HK-2 (cell line): ENCODE data around the gene TRPC4.
"Not testable (repeated sequence)": the region's sequence is repeated elsewhere in the genome, so short reads cannot be mapped to it uniquely, and the experiment has no call there.

ENCODE experiments used
- DNase-seq: peaks from one replicate; pipeline ENCODE4 v3.0.0-alpha.2; 2018; ENCODE audit not compliant: unreplicated experiment

TRPC4 gene

GRCh38 chr13:37601648-37602440, 267.7 kb downstream of the TRPC4 start:
- DNase-seq = no peak

GRCh38 chr13:37599519-37599918, 270.1 kb downstream of the TRPC4 start:
- no peak for DNase-seq

- no peak for DNase-seq
Observed at GRCh38 chr13:37598597-37598996, 271.0 kb downstream of the TRPC4 start, which contains the start of gene POSTN. TSS of gene POSTN (minus strand) at chr13:37598768. CDS start at chr13:37598726, 42 bp downstream.

- DNase-seq = no peak
Observed at GRCh38 chr13:37597477-37598025, 272.0 kb downstream of the TRPC4 start.

- no peak for DNase-seq
Observed at GRCh38 chr13:37596805-37597204, 272.8 kb downstream of the TRPC4 start.

- DNase-seq = no peak
Observed at GRCh38 chr13:37595162-37595561, 274.4 kb downstream of the TRPC4 start.

- no peak for DNase-seq
Observed at GRCh38 chr13:37594550-37594949, 275.0 kb downstream of the TRPC4 start.

- DNase-seq = not testable (repeated sequence)
Observed at GRCh38 chr13:37589381-37589780, 280.2 kb downstream of the TRPC4 start.

GRCh38 chr13:37587236-37587635, 282.3 kb downstream of the TRPC4 start:
- DNase-seq = no peak
